H1 (cell line): Measurements from ENCODE around the gene GRK6. TPM values are rescaled to one million over a fixed set of nuclear protein-coding genes. Genes with fewer than 3 reads are reported as not detected.

Source experiments
- CTCF ChIA-PET: fragments of 300-600 bp; sonication (Branson Sonifier 250); formaldehyde crosslinking; loops from one replicate; lab custom pipeline; 2021; ENCODE audit not compliant: partially characterized antibody; lab: Charles Lee
- POLR2A ChIA-PET: fragments of 300-600 bp; sonication (Branson Sonifier 250); formaldehyde crosslinking; loops from one replicate; lab custom pipeline; 2021; ENCODE audit warnings: inconsistent platforms; ENCODE audit not compliant: partially characterized antibody; lab: Charles Lee
- DNase-seq, 2 experiments: peaks; one replicate each; pipeline versions ENCODE4 v3.0.0 to v3.0.0-alpha.2; 2010 to 2022; ENCODE audit warnings: low spot score in 2 of 2, low read depth in 1 of 2, mixed read lengths in 1 of 2
- FAIRE-seq: peaks from 2 replicates; lab custom pipeline; 2011; peaks lifted over from hg19 to GRCh38; lab: Jason Lieb, UNC
- H2AFZ ChIP-seq: 2 replicates; pipeline ENCODE4 v1.8.1; 2012; ENCODE audit warnings: low read length, inconsistent platforms
- H2AK5ac ChIP-seq: 2 replicates; pipeline ENCODE4 v1.6.1; 2013; ENCODE audit warnings: low read depth, low read length
- H2BK120ac ChIP-seq: replicated peaks from 2 replicates; pipeline ENCODE3; 2013; ENCODE audit warnings: low read depth, low read length, inconsistent platforms
- H2BK12ac ChIP-seq: 2 replicates; pipeline ENCODE4 v1.6.1; 2013; ENCODE audit warnings: low read depth, low read length
- H2BK15ac ChIP-seq: 2 replicates; pipeline ENCODE4 v1.6.1; 2013; ENCODE audit warnings: low read length
- H2BK20ac ChIP-seq: 2 replicates; pipeline ENCODE4 v1.6.1; 2013; ENCODE audit warnings: low read length
- H2BK5ac ChIP-seq: 2 replicates; pipeline ENCODE4 v1.6.1; 2013; ENCODE audit warnings: low read depth, low read length
- H3K14ac ChIP-seq: 2 replicates; pipeline ENCODE4 v1.6.1; 2013; ENCODE audit warnings: inconsistent platforms; ENCODE audit not compliant: insufficient read length
- H3K18ac ChIP-seq: 2 replicates; pipeline ENCODE4 v1.6.1; 2013; ENCODE audit warnings: low read length; ENCODE audit errors: extremely low read depth
- H3K23ac ChIP-seq: 2 replicates; pipeline ENCODE4 v1.6.1; 2013; ENCODE audit warnings: inconsistent platforms; ENCODE audit not compliant: insufficient read length
- H3K23me2 ChIP-seq: 2 replicates; pipeline ENCODE4 v1.6.1; 2013; ENCODE audit warnings: low read depth, low read length
- H3K27ac ChIP-seq: 2 replicates; pipeline ENCODE4 v1.6.1; 2011; ENCODE audit warnings: low read depth, low read length, inconsistent platforms
- H3K27me3 ChIP-seq, 4 experiments: replicated peaks in 1 of 4; 1 replicate in 1 of 4; 2 replicates in 3 of 4; pipeline versions ENCODE4 v1.6.1 to v1.8.1; 2011 to 2013; ENCODE audit warnings: low read length in 3 of 4, mild to moderate bottlenecking in 3 of 4, inconsistent platforms in 2 of 4, mixed read lengths in 2 of 4, moderate library complexity in 1 of 4; ENCODE audit not compliant: control insufficient read depth in 3 of 4, insufficient read depth in 3 of 4; ENCODE audit errors: extremely low read depth in 1 of 4
- H3K36me3 ChIP-seq, 4 experiments: 2 replicates each; pipeline versions ENCODE4 v1.6.1 to v1.8.1; 2011 to 2013; ENCODE audit warnings: mild to moderate bottlenecking in 4 of 4, low read length in 3 of 4, moderate library complexity in 2 of 4, control low read depth in 1 of 4, inconsistent platforms in 1 of 4; ENCODE audit not compliant: insufficient read depth in 4 of 4, control insufficient read depth in 2 of 4
- H3K4ac ChIP-seq: replicated peaks from 2 replicates; pipeline ENCODE3; 2013; ENCODE audit warnings: low read length, low read depth, mixed read lengths, inconsistent platforms; ENCODE audit not compliant: insufficient read length
- H3K4me1 ChIP-seq, 4 experiments: replicated peaks in 1 of 4; 1 replicate in 1 of 4; 2 replicates in 3 of 4; pipeline versions ENCODE4 v1.6.1 to v1.8.1; 2011 to 2013; ENCODE audit warnings: low read length in 3 of 4, inconsistent platforms in 2 of 4, mixed read lengths in 1 of 4; ENCODE audit not compliant: insufficient read depth in 4 of 4, control insufficient read depth in 3 of 4
- H3K4me2 ChIP-seq, 2 experiments: 2 replicates each; pipeline versions ENCODE4 v1.6.1 to v1.8.1; 2011 to 2013; ENCODE audit warnings: low read depth in 2 of 2, low read length in 2 of 2, control low read depth in 1 of 2, inconsistent platforms in 1 of 2, mild to moderate bottlenecking in 1 of 2; ENCODE audit not compliant: insufficient read depth in 1 of 2
- H3K4me3 ChIP-seq, 4 experiments: fragments of 200-600, 300-600 bp in 1 of 4; sonication (generic), shearing (Covaris generic), sonication (Bioruptor Twin) in 1 of 4; 2 replicates each; pipeline versions ENCODE4 v1.5.1 to v1.8.1; 2011 to 2016; ENCODE audit warnings: low read length in 4 of 4, low read depth in 3 of 4, control low read depth in 2 of 4, inconsistent platforms in 2 of 4, mild to moderate bottlenecking in 2 of 4, mixed read lengths in 1 of 4, moderate library complexity in 1 of 4; ENCODE audit not compliant: insufficient read depth in 2 of 4; ENCODE audit errors: extremely low read depth in 1 of 4
- H3K56ac ChIP-seq: replicated peaks from 2 replicates; pipeline ENCODE3; 2013; ENCODE audit warnings: low read depth, mild to moderate bottlenecking, mixed read lengths, low read length, inconsistent platforms; ENCODE audit not compliant: insufficient read length
- H3K79me1 ChIP-seq: 2 replicates; pipeline ENCODE4 v1.6.1; 2013; ENCODE audit warnings: low read depth, low read length, control low read depth
- H3K79me2 ChIP-seq, 2 experiments: 2 replicates each; pipeline versions ENCODE4 v1.6.1 to v1.8.1; 2012 to 2013; ENCODE audit warnings: low read length in 2 of 2, mild to moderate bottlenecking in 2 of 2, inconsistent platforms in 1 of 2; ENCODE audit not compliant: insufficient read depth in 2 of 2, control insufficient read depth in 1 of 2
- H3K9ac ChIP-seq, 4 experiments: replicated peaks in 1 of 4; 1 replicate in 1 of 4; 2 replicates in 3 of 4; pipeline versions ENCODE4 v1.6.1 to v1.8.1; 2011 to 2013; ENCODE audit warnings: low read depth in 3 of 4, low read length in 3 of 4, control low read depth in 2 of 4, mild to moderate bottlenecking in 2 of 4, moderate library complexity in 2 of 4, inconsistent platforms in 1 of 4; ENCODE audit errors: extremely low read depth in 1 of 4
- H3K9me3 ChIP-seq, 2 experiments: 2 replicates each; pipeline versions ENCODE4 v1.6.1 to v1.8.1; 2012 to 2013; ENCODE audit warnings: mild to moderate bottlenecking in 2 of 2, moderate library complexity in 2 of 2, control low read depth in 1 of 2, inconsistent platforms in 1 of 2, low read depth in 1 of 2, low read length in 1 of 2, mixed read lengths in 1 of 2; ENCODE audit not compliant: insufficient read depth in 2 of 2
- H4K20me1 ChIP-seq, 2 experiments: replicated peaks in 1 of 2; 2 replicates each; pipeline versions ENCODE3 to v1.8.1; 2011 to 2013; ENCODE audit warnings: inconsistent platforms in 2 of 2, low read length in 2 of 2, mild to moderate bottlenecking in 1 of 2; ENCODE audit not compliant: insufficient read depth in 2 of 2, control insufficient read depth in 1 of 2
- H4K5ac ChIP-seq: 2 replicates; pipeline ENCODE4 v1.6.1; 2013; ENCODE audit warnings: low read length, low read depth, mixed read lengths, inconsistent platforms; ENCODE audit not compliant: insufficient read length
- H4K8ac ChIP-seq: 2 replicates; pipeline ENCODE4 v1.8.0; 2013; ENCODE audit warnings: mild to moderate bottlenecking, moderate library complexity, low read length, inconsistent platforms; ENCODE audit not compliant: insufficient read depth; ENCODE audit errors: extremely low read depth
- H4K91ac ChIP-seq: replicated peaks from 2 replicates; pipeline ENCODE3; 2013; ENCODE audit warnings: low read length, mixed read lengths, inconsistent platforms; ENCODE audit not compliant: insufficient read length
- BCL11A ChIP-seq, 2 experiments: IDR thresholded peaks; one replicate each; pipeline ENCODE4 v1.6.1; 2011; ENCODE audit warnings: low read depth in 2 of 2, low read length in 2 of 2, mild to moderate bottlenecking in 2 of 2
- CHD1 ChIP-seq: IDR thresholded peaks from 2 replicates; pipeline ENCODE4 v1.6.1; 2012; ENCODE audit warnings: low read depth, low read length, improper control_type of control experiment
- EP300 ChIP-seq, 2 experiments: IDR thresholded peaks; 1 replicate in 1 of 2; 2 replicates in 1 of 2; pipeline ENCODE4 v1.6.1; 2011 to 2012; ENCODE audit warnings: low read depth in 2 of 2, low read length in 2 of 2, mild to moderate bottlenecking in 2 of 2, borderline replicate concordance in 1 of 2, inconsistent platforms in 1 of 2, moderate library complexity in 1 of 2
- PHF8 ChIP-seq: fragments of 200-600 bp; sonication (generic); conservative IDR thresholded peaks from 2 replicates; pipeline ENCODE4 v1.7.1; 2012; ENCODE audit warnings: low read depth, mild to moderate bottlenecking, inconsistent platforms, low read length, moderate library complexity
- POU5F1 ChIP-seq: IDR thresholded peaks from 2 replicates; pipeline ENCODE4 v1.6.1; 2011; ENCODE audit warnings: low read depth, mild to moderate bottlenecking, low read length, moderate library complexity
- RBBP5 ChIP-seq: IDR thresholded peaks from 2 replicates; pipeline ENCODE4 v1.7.1; 2012; ENCODE audit warnings: low read depth, mild to moderate bottlenecking, inconsistent platforms, low read length, moderate library complexity, borderline replicate concordance
- SP4 ChIP-seq: IDR thresholded peaks from 2 replicates; pipeline ENCODE4 v1.6.1; 2012; ENCODE audit warnings: low read length, inconsistent platforms
- WGBS, 2 experiments: shearing (Covaris generic) in 1 of 2; methylation state at CpG; one replicate each; pipeline versions ENCODE4 v1.1.6 to v1.1.7; 2013 to 2015; ENCODE audit warnings: low lambda C conversion rate in 2 of 2, mixed read lengths in 2 of 2, inconsistent platforms in 1 of 2, low coverage in 1 of 2, missing lambda C conversion rate in 1 of 2; ENCODE audit not compliant: insufficient replicate concordance in 2 of 2, insufficient coverage in 1 of 2, insufficient read length in 1 of 2; ENCODE audit errors: extremely low coverage in 1 of 2, missing lambda C conversion rate in 1 of 2; 5-methylcytosine and 5-hydroxymethylcytosine counted together
- polyA plus RNA-seq, 7 experiments: library from polyadenylated mRNA; depleted of rRNA in 3 of 7; stranded (reverse) in 5 of 7; unstranded in 2 of 7; fragments of >200 nt in 5 of 7; fragments of 200-250 nt in 2 of 7; gene quantifications; 1 replicate in 5 of 7; 2 replicates in 1 of 7; 4 replicates in 1 of 7; pipeline versions ENCODE4 v1.2.1 to v1.2.3, GENCODE V29; 2011 to 2013; ENCODE audit warnings: missing spikeins in 2 of 7, mixed read lengths in 2 of 7
- total RNA-seq: library from RNA; stranded (reverse); fragmentation: NEBNext Ultra II Directional; extraction: Animal tissue kit (Norgen Biotek cat#: 25700); gene quantifications from 2 replicates; pipeline ENCODE4 v1.2.1, GENCODE V29; 2021
- TF ChIP-seq, protein P1 (sequence below): IDR thresholded peaks from 2 replicates; pipeline ENCODE4 v1.6.1; 2011; ENCODE audit warnings: low read depth, mild to moderate bottlenecking, low read length; ENCODE audit not compliant: insufficient read depth

The GRK6 gene
- total and polyA plus RNA-seq, 2 of the 8 experiments (the other 6 are each of a cell fraction or from before 2014, with no cell fraction given): 31.8 to 57.8 TPM

DNA sequence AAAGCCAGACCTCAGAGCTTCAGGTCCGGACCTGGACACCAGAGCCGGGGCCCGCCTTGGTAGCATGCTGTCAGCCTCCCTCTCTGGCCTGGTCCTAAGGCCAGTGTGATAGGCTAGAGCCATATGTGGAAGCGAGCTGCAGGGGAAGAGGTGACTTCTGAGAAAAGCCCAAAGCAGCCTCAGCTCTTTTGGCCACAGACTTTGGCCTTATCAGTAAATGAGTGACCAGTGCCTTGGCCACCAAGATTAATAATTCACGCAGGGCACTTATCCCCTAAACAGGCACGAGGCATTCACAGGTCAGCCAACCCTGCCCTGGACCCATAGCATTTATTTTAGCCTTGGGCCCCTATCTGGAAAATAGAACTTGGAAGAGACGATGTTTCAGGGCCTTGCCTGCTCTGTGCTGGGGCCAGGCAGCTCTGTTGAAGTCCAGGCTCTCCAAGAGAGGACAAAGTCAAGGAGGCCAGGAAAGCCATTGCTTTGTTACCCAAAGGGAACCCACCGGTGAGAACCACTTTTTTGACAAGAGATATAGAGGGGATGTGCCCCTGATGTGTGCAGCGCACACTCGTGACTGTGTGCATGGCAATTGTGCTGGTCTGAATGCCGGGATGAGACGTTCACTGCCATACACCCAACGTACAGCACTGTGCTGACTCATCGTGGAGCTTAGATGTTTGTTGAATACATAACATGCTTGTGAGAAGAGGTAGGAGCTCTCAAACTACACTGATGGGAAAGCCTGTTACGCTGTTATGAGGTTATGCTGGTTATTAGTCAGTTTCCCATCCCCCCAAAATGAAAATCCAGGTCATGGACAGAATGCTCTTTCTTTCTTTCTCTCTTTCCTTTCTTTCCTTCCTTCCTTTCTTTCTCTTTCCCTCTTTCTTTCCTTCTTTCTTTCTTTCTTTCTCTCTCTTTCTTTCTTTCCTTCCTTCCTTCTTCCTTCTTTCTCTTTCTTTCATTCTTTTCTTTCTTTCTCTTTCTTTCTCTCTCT, 47.3 kb upstream of the GRK6 start:
- no peak for DNase-seq
- peak overlapping the region; percentile 66; the same call in 1 of the 2 replicates for H2BK20ac ChIP-seq
- ChIA-PET POLR2A (interaction anchor here (0.7 to 3.5 kb wide), 9 partner anchors 10 to 78 kb away, joined by 3 to 16 read pairs (median 4); no protein-coding TSS in a partner anchor), CTCF (interaction anchor here (0.7 to 16.9 kb wide), 20 partner anchors 9 to 78 kb away, joined by 3 to 363 read pairs (median 4); partner anchors contain the start of genes PRR7 and SLC34A1)
- no peaks in the 10 kb centered on the region for H3K9me3 ChIP-seq
- H3K4ac ChIP-seq: no peak overlapping the region
- peak overlapping the region; percentile 20; the same call in 1 of the 2 replicates for H2AFZ ChIP-seq
- H2BK5ac ChIP-seq: no peak overlapping the region
- no peak overlapping the region for H2BK120ac ChIP-seq
- no peak for FAIRE-seq
- H3K27ac ChIP-seq: no peak overlapping the region
- H3K18ac ChIP-seq: no peak overlapping the region
- no peak overlapping the region for H3K56ac ChIP-seq
- H3K79me1 ChIP-seq: no peaks in the 10 kb centered on the region
- no peaks in the 10 kb centered on the region for H3K23me2 ChIP-seq
- peak overlapping the region; percentile 73 for H4K91ac ChIP-seq
- H2BK12ac ChIP-seq: no peak overlapping the region
- H3K4me3 ChIP-seq: no peak overlapping the region
- no peaks in the 10 kb centered on the region for H3K79me2 ChIP-seq
- H3K14ac ChIP-seq: no peak overlapping the region
- H3K27me3 ChIP-seq: peaks cover 0 to 2% (median under 1%) of the 10 kb centered on the region in 4 experiments; a peak in 2 of 7 replicates
- H3K36me3 ChIP-seq: no peaks in the 10 kb centered on the region
- H3K4me1 ChIP-seq: peaks cover 0 to 15% (median 2%) of the 10 kb centered on the region in 4 experiments; a peak in 6 of 7 replicates
- no peaks in the 10 kb centered on the region for H4K20me1 ChIP-seq
- H2BK15ac ChIP-seq: no peak overlapping the region
- H3K9ac ChIP-seq: no peak overlapping the region
- H4K5ac ChIP-seq: no peak overlapping the region
- no peak overlapping the region for H4K8ac ChIP-seq
- H2AK5ac ChIP-seq: no peak overlapping the region
- no peak overlapping the region for H3K23ac ChIP-seq
- H3K4me2 ChIP-seq: no peak overlapping the region
- WGBS, 2 experiments: 88% methylated on average over 15 of the region's 15 CpGs; no CpG with 5 or more reads in 1 of the 2 experiments
- TF ChIP-seq, protein P1, sequence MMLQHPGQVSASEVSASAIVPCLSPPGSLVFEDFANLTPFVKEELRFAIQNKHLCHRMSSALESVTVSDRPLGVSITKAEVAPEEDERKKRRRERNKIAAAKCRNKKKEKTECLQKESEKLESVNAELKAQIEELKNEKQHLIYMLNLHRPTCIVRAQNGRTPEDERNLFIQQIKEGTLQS: no peak
- TF ChIP-seq POU5F1 (no peak), SP4 (no peak), CHD1 (no peak), PHF8 (no peak), RBBP5 (no peak), BCL11A (IDR thresholded peaks at IDR 0.05; ENCODE audit: low read depth in 2 of 2, low read length in 2 of 2) (no peak), EP300 (IDR thresholded peaks at IDR 0.05; ENCODE audit: borderline replicate concordance in 1 of 2, low read depth in 2 of 2, low read length in 2 of 2) (no peak)
